Measurements from ENCODE around the gene DCDC2. TPM values are rescaled to one million over a fixed set of nuclear protein-coding genes. Genes with fewer than 3 reads are reported as not detected.
"Not testable (repeated sequence)": the region's sequence is repeated elsewhere in the genome, so short reads cannot be mapped to it uniquely, and the experiment has no call there.

DCDC2 gene
- total RNA-seq, 3 donors from 2014 or later: 0.20 TPM; not detected in 2

DNA sequence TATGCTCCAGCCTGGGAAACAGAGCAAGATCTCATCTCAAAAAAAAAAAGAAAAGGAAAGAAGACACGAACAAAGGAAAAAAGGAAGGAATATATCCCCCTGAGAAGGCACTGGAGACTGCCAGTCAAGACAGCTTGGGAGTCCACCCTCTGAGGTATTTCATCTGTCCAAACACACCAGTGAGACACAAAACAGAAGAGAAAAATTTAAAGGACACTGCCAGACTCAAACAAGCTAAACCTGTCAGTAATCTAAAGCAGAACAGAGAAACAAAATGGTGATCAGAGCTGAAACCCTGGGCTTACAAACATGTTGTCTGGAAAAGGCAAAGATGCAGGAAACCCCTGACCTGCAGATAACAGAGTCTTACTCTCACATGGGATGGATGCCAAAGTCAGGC, 114.9 kb downstream of the DCDC2 start:
- Mint-ChIP-seq H3K36me3 (ENCODE audit: insufficient read depth) (no peaks in the 10 kb centered on the region), H3K9me3 (no peaks in the 10 kb centered on the region), H3K4me3 (no peak overlapping the region), H3K27me3 (ENCODE audit: low read depth) (no peaks in the 10 kb centered on the region), H3K4me1 (ENCODE audit: low read depth) (no peaks in the 10 kb centered on the region)
- DNase-seq (no peak), ATAC-seq (no peak)

DNA sequence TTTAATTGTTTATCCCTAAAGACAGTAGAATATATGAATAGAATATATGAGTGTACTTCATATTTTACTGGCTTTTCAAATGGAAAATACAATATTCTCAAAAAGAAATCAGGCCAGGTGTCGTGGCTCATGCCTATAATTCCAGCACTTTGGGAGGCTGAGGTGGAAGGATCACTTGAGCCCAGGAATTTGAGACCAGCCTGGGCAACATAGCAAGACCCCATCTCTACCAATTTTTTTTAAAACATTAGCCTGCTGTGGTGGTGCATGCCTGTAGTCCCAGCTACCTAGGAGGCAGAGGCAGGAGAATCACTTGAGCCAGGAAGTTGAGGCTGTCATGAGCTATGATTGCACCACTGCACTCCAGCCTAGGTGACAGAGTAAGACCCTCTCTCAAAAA, 116.1 kb downstream of the DCDC2 start:
- not testable (repeated sequence) for H3K36me3 Mint-ChIP-seq (ENCODE audit: insufficient read depth); H3K4me3 Mint-ChIP-seq; DNase-seq; H3K4me1 Mint-ChIP-seq (ENCODE audit: low read depth); ATAC-seq; H3K27me3 Mint-ChIP-seq (ENCODE audit: low read depth); H3K9me3 Mint-ChIP-seq

DNA sequence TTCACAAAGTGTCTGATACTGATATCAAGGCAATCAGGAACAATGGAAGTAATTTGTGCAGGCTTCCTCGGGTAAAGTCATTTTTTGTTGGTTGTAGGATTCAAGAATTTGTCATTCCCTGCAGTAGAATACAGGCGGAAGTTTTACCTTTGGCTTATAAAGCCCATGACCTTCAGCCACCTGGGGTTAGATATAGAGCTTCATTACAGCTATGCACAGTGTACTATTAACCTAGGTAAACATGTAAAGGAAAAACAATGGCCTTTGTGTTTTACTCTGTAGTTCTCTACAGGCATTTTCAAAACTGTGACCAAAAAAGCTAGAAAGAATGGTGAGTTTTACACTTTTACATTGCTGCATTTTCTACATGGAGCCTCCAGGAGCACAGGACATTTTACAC, 116.9 kb downstream of the DCDC2 start:
- DNase-seq: no peak
- Mint-ChIP-seq H3K4me3 (no peak overlapping the region), H3K4me1 (ENCODE audit: low read depth) (no peaks in the 10 kb centered on the region), H3K27me3 (ENCODE audit: low read depth) (no peaks in the 10 kb centered on the region), H3K36me3 (ENCODE audit: insufficient read depth) (no peaks in the 10 kb centered on the region), H3K9me3 (peaks cover 4% of the 10 kb centered on the region)
- ATAC-seq: no peak

DNA sequence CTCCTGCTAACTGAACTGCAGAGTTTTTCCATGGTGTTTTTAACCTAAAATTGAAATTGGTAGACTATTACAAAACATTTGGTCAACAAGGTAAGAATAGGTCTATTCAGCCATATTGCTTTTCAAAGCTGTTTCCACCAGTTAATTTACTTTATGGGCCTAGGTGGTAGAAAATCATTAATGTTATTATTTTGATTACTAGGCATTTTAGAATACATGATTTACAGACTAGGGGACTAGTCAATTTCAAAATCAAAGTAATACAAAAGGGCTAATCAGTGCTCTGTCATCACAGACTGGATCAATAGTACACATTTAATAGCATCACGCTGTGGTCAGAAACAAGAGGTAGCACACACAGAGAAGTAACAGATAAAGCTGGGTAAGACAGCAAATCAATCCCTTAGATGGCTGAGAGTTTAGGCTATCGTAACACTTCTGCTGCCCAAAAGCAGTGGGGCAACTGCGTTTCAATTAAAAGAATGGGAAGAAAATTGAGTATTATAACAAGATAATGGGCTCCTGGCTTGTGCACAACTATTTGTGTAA, 117.4 kb downstream of the DCDC2 start:
- Mint-ChIP-seq H3K9me3 (peaks cover 4% of the 10 kb centered on the region), H3K36me3 (ENCODE audit: insufficient read depth) (no peaks in the 10 kb centered on the region), H3K4me1 (ENCODE audit: low read depth) (no peaks in the 10 kb centered on the region), H3K27me3 (ENCODE audit: low read depth) (peaks cover 3% of the 10 kb centered on the region), H3K4me3 (no peak overlapping the region)
- ATAC-seq (no peak), DNase-seq (no peak)

DNA sequence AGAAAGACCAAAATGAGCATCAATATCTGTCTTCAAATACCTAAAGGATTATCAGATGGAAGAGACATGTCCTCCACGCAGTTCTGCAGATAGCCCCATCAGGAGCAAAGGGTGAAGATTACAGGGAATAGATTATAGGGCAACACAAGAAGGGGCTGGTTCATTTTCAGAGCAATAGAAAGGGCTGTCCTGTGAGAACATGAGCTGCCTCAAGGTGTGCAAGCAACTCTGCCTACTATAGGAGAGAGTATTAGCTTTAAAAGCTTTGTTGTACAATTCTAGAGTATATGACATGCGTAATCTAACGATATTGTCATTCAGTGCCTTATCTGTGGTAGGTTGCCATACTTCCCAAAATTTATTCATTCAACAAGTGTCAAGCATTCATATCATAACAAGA, 119.2 kb downstream of the DCDC2 start:
- ATAC-seq (no peak), DNase-seq (no peak)
- H3K4me3 Mint-ChIP-seq: no peak overlapping the region
- peaks cover 4% of the 10 kb centered on the region for H3K9me3 Mint-ChIP-seq
- H3K36me3 Mint-ChIP-seq (ENCODE audit: insufficient read depth): no peaks in the 10 kb centered on the region
- no peaks in the 10 kb centered on the region for H3K4me1 Mint-ChIP-seq (ENCODE audit: low read depth)
- peaks cover 11% of the 10 kb centered on the region for H3K27me3 Mint-ChIP-seq (ENCODE audit: low read depth)

DNA sequence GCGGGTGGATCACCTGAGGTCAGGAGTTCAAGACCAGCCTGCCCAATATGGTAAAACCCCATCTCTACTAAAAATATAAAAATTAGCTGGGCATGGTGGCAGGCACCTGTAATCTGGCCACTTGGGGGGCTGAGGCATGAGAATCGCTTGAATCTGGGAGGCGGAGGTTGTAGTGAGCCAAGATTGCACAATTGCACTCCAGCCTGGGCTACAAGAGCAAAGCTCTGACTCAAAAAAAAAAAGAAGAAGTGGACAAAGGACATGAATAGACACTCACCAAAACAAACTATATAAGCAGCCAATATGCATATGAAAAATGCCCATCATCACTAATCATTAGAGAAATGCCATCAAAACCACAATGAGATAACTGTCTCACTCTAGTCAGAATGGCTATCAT, 121.1 kb downstream of the DCDC2 start:
- H3K4me1 Mint-ChIP-seq (ENCODE audit: low read depth); H3K36me3 Mint-ChIP-seq (ENCODE audit: insufficient read depth); H3K4me3 Mint-ChIP-seq; H3K9me3 Mint-ChIP-seq; ATAC-seq; DNase-seq: not testable (repeated sequence)
- peaks cover 15% of the 10 kb centered on the region for H3K27me3 Mint-ChIP-seq (ENCODE audit: low read depth)

DNA sequence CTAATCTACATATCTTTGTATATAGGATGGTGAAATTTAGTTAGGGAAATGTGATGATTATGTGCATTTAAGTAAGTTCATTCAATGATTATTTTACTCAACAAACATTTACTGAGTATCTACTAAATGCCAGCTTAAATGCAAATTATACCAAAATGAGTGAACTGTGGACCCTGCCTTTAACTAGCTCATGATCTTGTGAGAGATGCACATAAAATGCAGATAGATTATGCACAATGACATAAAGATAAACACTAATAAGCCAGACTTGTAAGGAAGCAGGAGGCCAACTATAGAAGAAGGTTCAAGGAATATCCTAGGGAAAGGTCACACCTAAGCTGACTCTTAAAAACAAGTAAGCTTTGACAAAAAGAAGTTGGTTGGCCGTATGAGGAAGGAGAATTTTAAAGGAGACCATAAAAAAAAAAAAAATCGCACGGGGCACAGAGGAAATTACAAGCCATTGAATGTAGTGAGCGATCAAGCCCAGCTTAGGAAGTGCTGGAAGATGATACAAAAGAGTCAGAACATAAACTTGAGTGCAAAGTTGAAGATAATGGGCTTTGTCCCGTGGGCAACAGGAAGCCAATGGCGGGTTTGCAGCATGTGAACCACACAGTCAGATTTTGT, 123.9 kb downstream of the DCDC2 start:
- H3K36me3 Mint-ChIP-seq (ENCODE audit: insufficient read depth): no peaks in the 10 kb centered on the region
- H3K27me3 Mint-ChIP-seq (ENCODE audit: low read depth): peaks cover 17% of the 10 kb centered on the region
- ATAC-seq (no peak), DNase-seq (no peak)
- no peaks in the 10 kb centered on the region for H3K4me1 Mint-ChIP-seq (ENCODE audit: low read depth)
- peaks cover 4% of the 10 kb centered on the region for H3K9me3 Mint-ChIP-seq
- no peak overlapping the region for H3K4me3 Mint-ChIP-seq

DNA sequence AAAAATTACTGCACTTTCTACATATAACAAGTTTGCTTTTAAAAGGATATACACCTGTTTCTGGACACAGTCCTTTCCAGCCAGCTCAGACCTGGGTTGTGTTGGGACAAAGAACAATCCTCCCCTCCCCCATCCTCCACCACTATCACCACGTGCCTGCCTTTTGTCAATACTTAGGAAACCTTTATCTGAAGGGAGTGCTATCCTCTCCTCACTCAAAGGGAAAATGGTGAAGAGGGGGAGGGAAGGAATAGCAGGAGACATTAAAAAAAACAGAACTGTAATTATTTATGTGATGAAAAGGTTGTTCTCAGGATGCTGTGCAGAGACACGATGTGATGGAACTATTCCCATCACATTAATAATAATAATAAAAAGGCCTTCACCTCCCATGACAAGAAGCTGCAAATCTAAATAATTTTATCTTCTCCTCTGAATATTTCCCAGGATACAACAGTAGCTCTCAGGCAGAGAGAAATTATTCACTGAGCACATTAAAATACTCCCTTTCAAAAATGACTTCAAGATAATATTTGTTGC, 126.4 kb downstream of the DCDC2 start:
- H3K9me3 Mint-ChIP-seq: no peaks in the 10 kb centered on the region
- no peak overlapping the region for H3K4me3 Mint-ChIP-seq
- no peaks in the 10 kb centered on the region for H3K4me1 Mint-ChIP-seq (ENCODE audit: low read depth)
- no peak for ATAC-seq
- no peaks in the 10 kb centered on the region for H3K36me3 Mint-ChIP-seq (ENCODE audit: insufficient read depth)
- peaks cover 17% of the 10 kb centered on the region for H3K27me3 Mint-ChIP-seq (ENCODE audit: low read depth)
- no peak for DNase-seq

DNA sequence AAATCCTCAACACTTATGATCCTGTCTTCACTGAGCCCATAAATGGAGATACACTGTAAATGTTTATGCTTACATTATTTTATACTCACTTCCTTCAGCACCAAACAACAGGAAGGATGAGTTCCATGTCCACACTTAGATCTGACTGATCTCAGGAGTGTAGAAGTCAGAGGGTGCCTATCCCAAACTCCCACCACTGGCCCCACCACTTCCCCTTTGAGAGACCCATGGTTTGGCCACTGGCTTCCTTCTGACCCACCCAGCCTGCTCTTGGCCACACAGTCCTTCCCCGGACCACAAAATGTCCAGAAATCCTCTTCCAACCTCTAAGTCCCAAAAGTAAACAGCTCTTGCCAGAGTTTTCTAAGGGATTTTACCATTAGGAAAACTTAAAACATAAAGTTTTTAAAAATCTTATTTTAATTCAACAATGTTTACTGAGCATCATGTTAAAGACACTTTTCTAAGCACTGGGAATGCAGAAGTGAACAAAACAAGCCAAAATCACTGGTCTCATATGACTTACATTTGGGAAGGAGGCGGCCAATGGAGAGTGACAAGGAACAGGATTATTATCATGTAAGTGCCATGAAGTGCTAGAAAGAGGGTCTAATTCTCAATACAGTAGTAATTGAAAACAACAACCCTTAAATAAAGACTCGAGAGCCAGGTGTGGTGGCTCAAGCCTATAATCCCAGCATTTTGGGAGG, 128.0 kb downstream of the DCDC2 start:
- no peak for ATAC-seq
- no peaks in the 10 kb centered on the region for H3K4me1 Mint-ChIP-seq (ENCODE audit: low read depth)
- peaks cover 13% of the 10 kb centered on the region for H3K27me3 Mint-ChIP-seq (ENCODE audit: low read depth)
- DNase-seq: no peak
- no peak overlapping the region for H3K4me3 Mint-ChIP-seq
- no peaks in the 10 kb centered on the region for H3K36me3 Mint-ChIP-seq (ENCODE audit: insufficient read depth)
- no peaks in the 10 kb centered on the region for H3K9me3 Mint-ChIP-seq

DNA sequence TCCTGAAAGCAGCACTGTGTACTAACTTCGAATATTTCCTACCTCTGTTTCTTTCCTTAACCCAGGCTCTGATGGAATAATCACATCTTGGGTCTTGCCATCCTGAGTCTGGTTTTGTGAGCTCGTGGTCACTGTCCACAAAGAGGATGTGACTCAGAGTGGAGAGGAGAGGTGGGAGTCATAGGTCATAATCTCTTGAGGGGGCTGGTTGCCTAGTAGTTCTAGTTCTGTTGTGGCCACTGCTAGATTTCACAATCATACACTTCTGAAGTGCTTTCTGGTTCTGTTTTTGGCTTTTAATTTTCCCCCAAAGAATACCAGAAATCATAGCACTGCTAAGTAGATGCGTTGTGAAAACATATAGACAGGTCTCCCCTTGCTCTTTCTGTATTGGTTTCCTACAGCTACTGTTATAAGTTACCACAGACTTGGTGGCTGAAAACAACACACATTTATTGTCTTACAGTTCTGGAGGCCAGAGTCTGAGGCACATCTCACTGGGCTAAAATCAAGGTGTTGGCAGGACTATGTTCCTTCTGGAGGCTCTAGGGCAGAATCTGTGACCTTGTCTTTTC, 129.1 kb downstream of the DCDC2 start:
- no peaks in the 10 kb centered on the region for H3K9me3 Mint-ChIP-seq
- ATAC-seq: no peak
- no peak overlapping the region for H3K4me3 Mint-ChIP-seq
- no peak for DNase-seq
- H3K36me3 Mint-ChIP-seq (ENCODE audit: insufficient read depth): no peaks in the 10 kb centered on the region
- H3K27me3 Mint-ChIP-seq (ENCODE audit: low read depth): peaks cover 8% of the 10 kb centered on the region
- H3K4me1 Mint-ChIP-seq (ENCODE audit: low read depth): no peaks in the 10 kb centered on the region

DNA sequence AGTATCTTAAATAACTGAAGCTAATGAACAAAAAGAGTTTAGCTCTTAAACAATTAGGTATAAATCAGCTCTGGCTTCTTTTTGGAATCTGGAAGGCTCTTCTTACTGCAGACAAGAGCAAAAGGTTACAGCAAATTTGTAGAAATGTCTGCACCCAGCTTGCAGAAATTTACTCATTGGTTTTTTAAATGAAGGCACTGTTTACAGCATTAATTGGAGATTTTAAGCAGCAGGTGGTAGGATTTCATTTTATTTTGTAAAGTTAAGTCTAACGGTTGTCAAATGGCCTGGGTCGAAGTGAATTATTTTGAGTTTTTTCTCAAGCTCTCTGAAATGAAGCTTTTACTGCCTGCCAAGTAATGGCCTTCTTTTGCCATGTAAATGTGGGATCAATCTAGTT, 129.7 kb downstream of the DCDC2 start:
- H3K4me3 Mint-ChIP-seq: no peak overlapping the region
- peaks cover 7% of the 10 kb centered on the region for H3K27me3 Mint-ChIP-seq (ENCODE audit: low read depth)

DNA sequence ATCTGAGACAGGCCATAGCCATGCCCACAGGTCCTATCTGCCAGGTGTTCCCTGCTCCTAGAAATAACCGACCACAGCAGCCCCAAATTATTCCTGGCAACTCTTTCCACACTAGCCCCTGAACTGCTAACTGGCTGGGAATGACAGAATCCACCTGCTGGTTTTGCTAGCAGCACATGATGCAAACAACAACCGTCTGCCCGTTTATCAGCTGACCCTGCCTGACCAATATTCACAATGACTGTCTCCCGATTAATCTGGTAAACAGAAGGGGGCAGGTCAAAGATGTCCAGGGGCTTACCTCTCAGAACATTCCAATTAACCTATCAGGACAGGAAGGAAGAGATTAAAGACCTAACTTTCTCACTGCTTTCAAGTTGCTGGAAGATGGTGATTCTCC, 130.3 kb downstream of the DCDC2 start:
- H3K4me1 Mint-ChIP-seq (ENCODE audit: low read depth): no peaks in the 10 kb centered on the region
- ATAC-seq (no peak), DNase-seq (no peak)
- H3K27me3 Mint-ChIP-seq (ENCODE audit: low read depth): peaks cover 5% of the 10 kb centered on the region
- H3K36me3 Mint-ChIP-seq (ENCODE audit: insufficient read depth): no peaks in the 10 kb centered on the region
- H3K4me3 Mint-ChIP-seq: no peak overlapping the region
- H3K9me3 Mint-ChIP-seq: no peaks in the 10 kb centered on the region

More for the DNA sequence above, 129.7 kb downstream of the DCDC2 start:
- Mint-ChIP-seq H3K4me1 (ENCODE audit: low read depth) (no peaks in the 10 kb centered on the region), H3K36me3 (ENCODE audit: insufficient read depth) (no peaks in the 10 kb centered on the region), H3K9me3 (no peaks in the 10 kb centered on the region)
- ATAC-seq (no peak), DNase-seq (no peak)

DNA sequence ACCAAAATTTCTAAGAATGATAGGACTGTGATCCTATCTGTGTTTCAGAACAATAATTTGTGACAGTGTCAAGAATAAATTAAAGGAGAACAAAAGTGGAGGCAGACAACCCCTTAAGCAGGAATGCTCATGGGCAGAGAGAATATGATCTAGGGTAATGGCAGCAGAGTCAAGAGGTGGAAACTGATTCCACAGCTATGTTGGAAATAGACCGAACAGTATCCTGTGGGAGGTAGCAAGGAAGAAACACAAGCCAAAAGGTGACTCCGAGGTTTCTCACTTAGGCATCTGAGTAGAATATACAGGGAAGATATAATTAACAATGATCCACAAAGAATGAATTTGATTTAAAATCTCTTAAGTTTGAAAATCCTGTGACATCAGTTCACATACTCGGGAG, 131.3 kb downstream of the DCDC2 start:
- no peak for DNase-seq
- Mint-ChIP-seq H3K4me3 (no peak overlapping the region), H3K27me3 (ENCODE audit: low read depth) (peaks cover 2% of the 10 kb centered on the region), H3K36me3 (ENCODE audit: insufficient read depth) (no peaks in the 10 kb centered on the region), H3K9me3 (no peaks in the 10 kb centered on the region), H3K4me1 (ENCODE audit: low read depth) (no peaks in the 10 kb centered on the region)
- ATAC-seq: no peak

DNA sequence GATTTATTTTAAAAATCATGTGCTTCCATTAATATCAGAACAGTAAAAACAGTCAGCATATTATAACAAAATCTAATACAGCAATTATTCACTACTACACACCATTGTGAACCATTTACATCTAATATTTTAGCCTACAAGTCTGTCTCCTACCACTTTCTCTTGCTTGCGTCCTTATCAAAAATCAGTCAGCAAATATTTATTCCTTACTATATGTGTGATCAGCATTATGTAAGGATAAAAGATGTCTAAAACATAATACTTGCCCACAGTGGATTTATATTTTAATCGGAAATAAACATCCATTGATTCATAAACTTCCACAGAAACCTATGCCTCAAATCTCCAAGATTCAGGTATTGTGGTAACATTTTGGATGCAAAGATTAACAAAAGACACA, 132.0 kb downstream of the DCDC2 start:
- H3K36me3 Mint-ChIP-seq (ENCODE audit: insufficient read depth): no peaks in the 10 kb centered on the region
- no peak for DNase-seq
- H3K27me3 Mint-ChIP-seq (ENCODE audit: low read depth): peaks cover 3% of the 10 kb centered on the region
- H3K4me1 Mint-ChIP-seq (ENCODE audit: low read depth): no peaks in the 10 kb centered on the region
- H3K4me3 Mint-ChIP-seq: no peak overlapping the region
- ATAC-seq: no peak
- no peaks in the 10 kb centered on the region for H3K9me3 Mint-ChIP-seq
